HUES64 (cell line): ENCODE measurements around the gene ZNF619.

Experiments used
- H3K27ac ChIP-seq: 2 replicates; pipeline ENCODE4 v1.7.0; 2013; ENCODE audit warnings: low read depth, low read length, inconsistent platforms
- H3K27me3 ChIP-seq: 2 replicates; pipeline ENCODE4 v1.6.1; 2013; ENCODE audit warnings: mild to moderate bottlenecking, low read length; ENCODE audit not compliant: insufficient read depth
- H3K36me3 ChIP-seq: 2 replicates; pipeline ENCODE4 v1.6.1; 2013; ENCODE audit warnings: mild to moderate bottlenecking, low read length; ENCODE audit not compliant: insufficient read depth
- H3K4me1 ChIP-seq: 2 replicates; pipeline ENCODE4 v1.6.1; 2013; ENCODE audit warnings: mild to moderate bottlenecking, low read length, moderate library complexity; ENCODE audit not compliant: insufficient read depth
- H3K4me3 ChIP-seq: 2 replicates; pipeline ENCODE4 v1.5.1; 2013; ENCODE audit warnings: mild to moderate bottlenecking, low read length, moderate library complexity
- H3K9ac ChIP-seq: 2 replicates; pipeline ENCODE4 v1.6.1; 2013; ENCODE audit warnings: mild to moderate bottlenecking, low read depth, low read length
- H3K9me3 ChIP-seq: 2 replicates; pipeline ENCODE4 v1.6.1; 2013; ENCODE audit warnings: low read depth, low read length; ENCODE audit not compliant: insufficient read depth
- WGBS: fragments of 150-250, 120-280 bp; methylation state at CpG from one replicate; pipeline ENCODE4 v1.1.7; 2013; ENCODE audit warnings: missing lambda C conversion rate; 5-methylcytosine and 5-hydroxymethylcytosine counted together

Gene ZNF619

GRCh38 chr3:40468018-40468417 is 8.9 kb upstream of the ZNF619 start:
- Histone ChIP-seq H3K27ac (no peak overlapping the region), H3K9ac (no peak overlapping the region), H3K4me1 (no peaks in the 10 kb centered on the region), H3K36me3 (peaks cover 39% of the 10 kb centered on the region), H3K4me3 (no peak overlapping the region), H3K9me3 (no peaks in the 10 kb centered on the region), H3K27me3 (no peaks in the 10 kb centered on the region)
- WGBS, result 96% methylated on average over 4 of the region's 4 CpGs

GRCh38 chr3:40470701-40471100 is 6.2 kb upstream of the ZNF619 start:
- H3K27me3 ChIP-seq, result no peaks in the 10 kb centered on the region
- H3K4me3 ChIP-seq, result no peak overlapping the region
- H3K9ac ChIP-seq, result no peak overlapping the region
- no peaks in the 10 kb centered on the region for H3K9me3 ChIP-seq
- peaks cover 13% of the 10 kb centered on the region for H3K36me3 ChIP-seq
- 88% methylated on average over 2 of the region's 4 CpGs for WGBS
- no peak overlapping the region for H3K27ac ChIP-seq
- no peaks in the 10 kb centered on the region for H3K4me1 ChIP-seq

GRCh38 chr3:40477666-40478065 is 744 bp downstream of the ZNF619 start:
- no peaks in the 10 kb centered on the region for H3K36me3 ChIP-seq
- no peak overlapping the region for H3K27ac ChIP-seq
- peaks cover 7% of the 10 kb centered on the region; the same call in 1 of the 2 replicates for H3K4me1 ChIP-seq
- 85% methylated on average over 3 of the region's 4 CpGs for WGBS
- peak overlapping the region; percentile 76; the same call in 1 of the 2 replicates for H3K9ac ChIP-seq
- H3K9me3 ChIP-seq, result no peaks in the 10 kb centered on the region
- H3K27me3 ChIP-seq, result no peaks in the 10 kb centered on the region
- peak overlapping the region; percentile 68 for H3K4me3 ChIP-seq

- WGBS, result 93% methylated on average over 3 of the region's 3 CpGs
- no peak overlapping the region for H3K4me3 ChIP-seq
- peaks cover 14% of the 10 kb centered on the region for H3K9me3 ChIP-seq
- H3K4me1 ChIP-seq, result no peaks in the 10 kb centered on the region
- no peaks in the 10 kb centered on the region for H3K27me3 ChIP-seq
- no peak overlapping the region for H3K9ac ChIP-seq
- no peak overlapping the region for H3K27ac ChIP-seq
- H3K36me3 ChIP-seq, result peaks cover 11% of the 10 kb centered on the region; the same call in 1 of the 2 replicates
Observed at GRCh38 chr3:40487172-40487571, 10.2 kb downstream of the ZNF619 start.

GRCh38 chr3:40490916-40491315 is 14.0 kb downstream of the ZNF619 start:
- no peak overlapping the region for H3K4me3 ChIP-seq
- H3K9ac ChIP-seq, result no peak overlapping the region
- peaks cover 11% of the 10 kb centered on the region; the same call in 1 of the 2 replicates for H3K36me3 ChIP-seq
- no peak overlapping the region for H3K27ac ChIP-seq
- H3K27me3 ChIP-seq, result no peaks in the 10 kb centered on the region
- whole genome bisulfite sequencing, result 94% methylated on average over 5 of the region's 5 CpGs
- peaks cover 14% of the 10 kb centered on the region for H3K9me3 ChIP-seq
- H3K4me1 ChIP-seq, result no peaks in the 10 kb centered on the region

- Histone ChIP-seq H3K4me1 (no peaks in the 10 kb centered on the region), H3K4me3 (no peak overlapping the region), H3K36me3 (no peaks in the 10 kb centered on the region), H3K9me3 (no peaks in the 10 kb centered on the region), H3K27me3 (no peaks in the 10 kb centered on the region), H3K27ac (no peak overlapping the region), H3K9ac (no peak overlapping the region)
- 75% methylated on average over 2 of the region's 2 CpGs for WGBS
Observed at GRCh38 chr3:40494698-40495097, 17.8 kb downstream of the ZNF619 start.

GRCh38 chr3:40497288-40497687 is 20.4 kb downstream of the ZNF619 start:
- Histone ChIP-seq H3K9me3 (no peaks in the 10 kb centered on the region), H3K27me3 (no peaks in the 10 kb centered on the region), H3K4me3 (no peak overlapping the region), H3K27ac (no peak overlapping the region), H3K36me3 (no peaks in the 10 kb centered on the region), H3K9ac (no peak overlapping the region), H3K4me1 (no peaks in the 10 kb centered on the region)
- 100% methylated on average over 2 of the region's 2 CpGs for WGBS

GRCh38 chr3:40499952-40500351 is 23.0 kb downstream of the ZNF619 start:
- Histone ChIP-seq H3K36me3 (no peaks in the 10 kb centered on the region), H3K9ac (no peak overlapping the region), H3K9me3 (no peaks in the 10 kb centered on the region), H3K27ac (no peak overlapping the region), H3K4me3 (no peak overlapping the region), H3K27me3 (no peaks in the 10 kb centered on the region), H3K4me1 (no peaks in the 10 kb centered on the region)
- WGBS, result 87% methylated on average over 1 of the region's 1 CpG

- no peak overlapping the region for H3K9ac ChIP-seq
- H3K4me1 ChIP-seq, result 0 out of 2 replicates have a peak, but pooled peaks cover 5% of the 10 kb centered on the region
- no peaks in the 10 kb centered on the region for H3K9me3 ChIP-seq
- H3K36me3 ChIP-seq, result no peaks in the 10 kb centered on the region
- WGBS, result 100% methylated on average over 1 of the region's 2 CpGs
- no peaks in the 10 kb centered on the region for H3K27me3 ChIP-seq
- H3K4me3 ChIP-seq, result no peak overlapping the region
- H3K27ac ChIP-seq, result no peak overlapping the region
Observed at GRCh38 chr3:40502034-40502433, 25.1 kb downstream of the ZNF619 start.

- Histone ChIP-seq H3K4me1 (0 out of 2 replicates have a peak, but pooled peaks cover 5% of the 10 kb centered on the region), H3K27ac (no peak overlapping the region), H3K9ac (no peak overlapping the region), H3K36me3 (peaks cover 18% of the 10 kb centered on the region), H3K4me3 (peak overlapping the region; percentile 92), H3K27me3 (no peaks in the 10 kb centered on the region), H3K9me3 (no peaks in the 10 kb centered on the region)
- WGBS, result 96% methylated on average over 5 of the region's 5 CpGs
Observed at GRCh38 chr3:40504636-40505430, 27.9 kb downstream of the ZNF619 start.

- peak within 1 kb of the TSS; percentile 82; the same call in 1 of the 2 replicates for H3K27ac ChIP-seq
- H3K4me3 ChIP-seq, result peak within 1 kb of the TSS; percentile 92
- peak within 1 kb of the TSS; percentile 91 for H3K9ac ChIP-seq
- H3K9me3 ChIP-seq, result no peaks in the 10 kb centered on the region
- WGBS, result 10% methylated on average over 44 of the region's 44 CpGs
- H3K27me3 ChIP-seq, result no peaks in the 10 kb centered on the region
- peaks cover 27% of the 10 kb centered on the region for H3K36me3 ChIP-seq
- 0 out of 2 replicates have a peak, but pooled peaks cover 5% of the 10 kb centered on the region for H3K4me1 ChIP-seq
Observed at GRCh38 chr3:40505599-40506462, 28.9 kb downstream of the ZNF619 start, which contains the start of gene ZNF620. Gene ZNF620 (plus strand): TSS chr3:40506039. CDS start chr3:40506353, 314 bp downstream.
